AG04450 (cell line): ENCODE results near the gene DHX35. TPM values are rescaled to one million over a fixed set of nuclear protein-coding genes. Genes with fewer than 3 reads are reported as not detected.

Experiments
- CTCF ChIA-PET: fragments of 300-600, 350-600 bp; formaldehyde crosslinking; extraction: SDS; loops from one replicate; lab custom pipeline; 2022; ENCODE audit warnings: antibody characterized with exemption, inconsistent platforms; lab: Charles Lee
- POLR2A ChIA-PET: fragments of 350-600 bp; formaldehyde crosslinking; extraction: SDS; loops from one replicate; lab custom pipeline; 2021; ENCODE audit warnings: antibody characterized with exemption, inconsistent platforms; lab: Yijun Ruan, JAX
- DNase-seq: peaks from one replicate; pipeline ENCODE4 v3.0.0-alpha.2; 2011; ENCODE audit warnings: low read depth, low spot score
- H3K27ac ChIP-seq: one replicate; pipeline ENCODE4 v1.5.1; 2012; ENCODE audit warnings: low read depth, low read length, control low read depth
- H3K27me3 ChIP-seq: one replicate; pipeline ENCODE4 v1.6.0; 2012; ENCODE audit warnings: low read length; ENCODE audit not compliant: control insufficient read depth, insufficient read depth
- H3K4me3 ChIP-seq: 2 replicates; pipeline ENCODE4 v1.5.1; 2011; ENCODE audit warnings: mild to moderate bottlenecking, low read depth, low read length, control low read depth
- H3K9me3 ChIP-seq: 2 replicates; pipeline ENCODE4 v1.5.1; 2012; ENCODE audit warnings: low read length; ENCODE audit not compliant: control insufficient read depth, insufficient read depth
- polyA plus RNA-seq: library from polyadenylated mRNA; depleted of rRNA; stranded (reverse); fragments of >200 nt; gene quantifications from 2 replicates; pipeline ENCODE4 v1.2.3, GENCODE V29; 2011
- TF ChIP-seq, protein P1 (sequence below): IDR thresholded peaks from 2 replicates; pipeline ENCODE4 v1.5.1; 2011; ENCODE audit warnings: low read depth, low read length, control low read depth, inconsistent platforms

Gene DHX35
- polyA plus RNA-seq, 1 experiment = 14.4 TPM

GRCh38 chr20:39040116-39040515, 78.0 kb downstream of the DHX35 start:
- H3K27me3 ChIP-seq = no peaks in the 10 kb centered on the region
- ChIA-PET CTCF (interaction anchor here (6.1 kb wide), 1 partner anchor 9 kb away, joined by 104 read pairs; no protein-coding TSS in a partner anchor), POLR2A (no interaction called here)
- TF ChIP-seq, protein P1, sequence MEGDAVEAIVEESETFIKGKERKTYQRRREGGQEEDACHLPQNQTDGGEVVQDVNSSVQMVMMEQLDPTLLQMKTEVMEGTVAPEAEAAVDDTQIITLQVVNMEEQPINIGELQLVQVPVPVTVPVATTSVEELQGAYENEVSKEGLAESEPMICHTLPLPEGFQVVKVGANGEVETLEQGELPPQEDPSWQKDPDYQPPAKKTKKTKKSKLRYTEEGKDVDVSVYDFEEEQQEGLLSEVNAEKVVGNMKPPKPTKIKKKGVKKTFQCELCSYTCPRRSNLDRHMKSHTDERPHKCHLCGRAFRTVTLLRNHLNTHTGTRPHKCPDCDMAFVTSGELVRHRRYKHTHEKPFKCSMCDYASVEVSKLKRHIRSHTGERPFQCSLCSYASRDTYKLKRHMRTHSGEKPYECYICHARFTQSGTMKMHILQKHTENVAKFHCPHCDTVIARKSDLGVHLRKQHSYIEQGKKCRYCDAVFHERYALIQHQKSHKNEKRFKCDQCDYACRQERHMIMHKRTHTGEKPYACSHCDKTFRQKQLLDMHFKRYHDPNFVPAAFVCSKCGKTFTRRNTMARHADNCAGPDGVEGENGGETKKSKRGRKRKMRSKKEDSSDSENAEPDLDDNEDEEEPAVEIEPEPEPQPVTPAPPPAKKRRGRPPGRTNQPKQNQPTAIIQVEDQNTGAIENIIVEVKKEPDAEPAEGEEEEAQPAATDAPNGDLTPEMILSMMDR = no peak
- no peak overlapping the region for H3K27ac ChIP-seq
- H3K9me3 ChIP-seq = no peaks in the 10 kb centered on the region
- no peak for DNase-seq
- H3K4me3 ChIP-seq = no peak overlapping the region

GRCh38 chr20:39041067-39041466, 78.9 kb downstream of the DHX35 start:
- H3K4me3 ChIP-seq = no peak overlapping the region
- H3K27me3 ChIP-seq = no peaks in the 10 kb centered on the region
- DNase-seq = no peak
- no peak overlapping the region for H3K27ac ChIP-seq
- no peaks in the 10 kb centered on the region for H3K9me3 ChIP-seq
- CTCF ChIA-PET = interaction anchor here (2.0 to 6.1 kb wide), 2 partner anchors 8 to 114 kb away, joined by 6 to 104 read pairs; partner anchors contain the start of gene FAM83D
- POLR2A ChIA-PET = interaction anchor here (1.0 kb wide), 1 partner anchor 78 kb away, joined by 3 read pairs; no protein-coding TSS in a partner anchor
- TF ChIP-seq, protein P1 = no peak

DNA sequence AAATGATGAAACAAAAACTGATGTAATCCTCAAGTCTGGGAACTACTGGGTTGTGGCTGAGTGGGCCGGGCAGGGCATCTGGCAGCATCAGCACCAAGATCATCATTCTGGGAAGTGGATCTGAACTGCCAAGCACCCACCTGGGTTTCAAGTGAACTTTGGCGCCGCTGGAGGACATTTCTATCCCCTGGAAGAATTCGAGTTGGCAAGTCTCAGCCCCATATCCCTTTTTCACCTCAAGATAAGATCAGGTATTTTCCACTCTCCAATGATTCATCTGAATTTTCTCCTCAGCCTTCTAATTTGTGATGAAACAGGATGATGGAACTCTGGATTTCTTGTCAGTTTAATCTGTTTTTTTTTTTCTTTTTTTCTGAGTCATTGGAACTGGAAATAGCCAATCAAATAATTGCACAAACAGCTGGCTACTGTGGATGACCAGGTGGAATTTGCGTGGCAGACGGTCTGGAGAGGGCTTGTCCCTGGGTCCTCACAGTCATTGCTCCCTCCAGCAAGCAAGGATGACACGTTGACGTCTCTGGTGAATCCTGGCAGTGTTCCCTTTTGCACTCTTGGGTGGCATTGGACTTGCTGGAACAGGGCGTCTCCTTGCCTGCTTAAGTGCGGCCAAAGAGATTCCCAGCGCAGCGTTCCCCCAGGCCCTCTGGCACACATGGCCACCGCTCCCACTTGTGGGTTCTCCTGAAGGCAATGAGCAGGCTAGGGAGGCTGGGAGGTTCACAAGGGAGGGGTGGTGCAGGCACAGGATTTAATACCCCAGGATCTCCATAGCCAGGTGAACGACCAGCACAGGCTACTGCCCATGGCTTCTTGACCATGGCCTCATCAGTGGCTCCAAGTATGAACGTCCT, 80.4 kb downstream of the DHX35 start:
- Histone ChIP-seq H3K27ac (no peak overlapping the region), H3K9me3 (no peaks in the 10 kb centered on the region), H3K4me3 (no peak overlapping the region), H3K27me3 (no peaks in the 10 kb centered on the region)
- DNase-seq = no peak
- ChIA-PET CTCF (interaction anchor here (2.0 kb wide), 1 partner anchor 116 kb away, joined by 6 read pairs; the partner anchor contains the start of gene FAM83D), POLR2A (no interaction called here)
- TF ChIP-seq, protein P1 = no peak

- no peaks in the 10 kb centered on the region for H3K27me3 ChIP-seq
- TF ChIP-seq, protein P1 = no peak
- CTCF ChIA-PET = interaction anchor here (0.6 to 8.1 kb wide), 2 partner anchors 35 to 98 kb away, joined by 9 to 315 read pairs; no protein-coding TSS in a partner anchor
- no peak overlapping the region for H3K27ac ChIP-seq
- no peak for DNase-seq
- POLR2A ChIA-PET = interaction anchor here (0.7 kb wide), 1 partner anchor 53 kb away, joined by 9 read pairs; no protein-coding TSS in a partner anchor
- H3K9me3 ChIP-seq = no peaks in the 10 kb centered on the region
- no peak overlapping the region for H3K4me3 ChIP-seq
Observed at GRCh38 chr20:39044501-39044900, 82.4 kb downstream of the DHX35 start.

GRCh38 chr20:39045676-39046075, 83.5 kb downstream of the DHX35 start:
- H3K4me3 ChIP-seq = no peak overlapping the region
- ChIA-PET CTCF (interaction anchor here (0.9 to 8.5 kb wide), 3 partner anchors 34 to 159 kb away, joined by 3 to 315 read pairs (median 196); partner anchors contain the start of gene FAM83D), POLR2A (no interaction called here)
- TF ChIP-seq, protein P1 = no peak
- no peaks in the 10 kb centered on the region for H3K27me3 ChIP-seq
- no peak overlapping the region for H3K27ac ChIP-seq
- H3K9me3 ChIP-seq = no peaks in the 10 kb centered on the region
- DNase-seq = no peak
